HG03432 (cell line): ENCODE data around the gene ZNF385A.

Source experiments
- ATAC-seq: cut with Tn5 transposase; IDR thresholded peaks from one replicate; pipeline ENCODE4 v1.9.1; 2021; ENCODE audit warnings: mild to moderate bottlenecking, moderate library complexity; ENCODE audit not compliant: unreplicated experiment

The ZNF385A gene

GRCh38 chr12:54376596-54376995 lies 7.9 kb downstream of the ZNF385A start:
- no peak for ATAC-seq

- ATAC-seq: no peak
These were observed 9.3 kb downstream of the ZNF385A start for GRCh38 chr12:54375259-54375579.

- no peak for ATAC-seq
These were observed 9.8 kb downstream of the ZNF385A start for GRCh38 chr12:54374562-54375258.

GRCh38 chr12:54373649-54374561 lies 10.6 kb downstream of the ZNF385A start:
- no peak for ATAC-seq

- ATAC-seq: no peak
These were observed 12.3 kb downstream of the ZNF385A start for GRCh38 chr12:54372113-54372806.

GRCh38 chr12:54371328-54372112 lies 13.0 kb downstream of the ZNF385A start:
- no peak for ATAC-seq

GRCh38 chr12:54370171-54370730 lies 14.3 kb downstream of the ZNF385A start:
- no peak for ATAC-seq

GRCh38 chr12:54369597-54370131 lies 14.9 kb downstream of the ZNF385A start:
- ATAC-seq: no peak

GRCh38 chr12:54368709-54369596 lies 15.6 kb downstream of the ZNF385A start:
- ATAC-seq: peak; percentile 73

- peak; percentile 15 for ATAC-seq
These were observed 16.4 kb downstream of the ZNF385A start for GRCh38 chr12:54368025-54368708.

- peak; percentile 44 for ATAC-seq
These were observed 20.1 kb downstream of the ZNF385A start, which contains the start of gene GPR84 for GRCh38 chr12:54364413-54364812. Gene GPR84, minus strand, starts transcription at chr12:54364486. Its CDS starts 635 bp downstream, at chr12:54363851.

- no peak for ATAC-seq
These were observed 20.9 kb downstream of the ZNF385A start for GRCh38 chr12:54363618-54364017.

- ATAC-seq: no peak
These were observed 21.5 kb downstream of the ZNF385A start for GRCh38 chr12:54363047-54363446.

- ATAC-seq: no peak
These were observed 23.6 kb downstream of the ZNF385A start for GRCh38 chr12:54360717-54361456.

GRCh38 chr12:54359762-54360351 lies 24.7 kb downstream of the ZNF385A start:
- ATAC-seq: no peak

GRCh38 chr12:54358945-54359761 lies 25.4 kb downstream of the ZNF385A start:
- ATAC-seq: peak; percentile 97
